NOMO-1 treated with DMSO at 0.1 percent for 48 hours (cell line): ENCODE results near the gene TNFSF15.

Experiments
- DNase-seq: peaks from one replicate; lab custom pipeline; 2025; ENCODE audit not compliant: unreplicated experiment; lab: John Stamatoyannopoulos, UW

The TNFSF15 gene

GRCh38 chr9:114790521-114790920 lies 15.3 kb downstream of the TNFSF15 start:
- no peak for DNase-seq

DNA sequence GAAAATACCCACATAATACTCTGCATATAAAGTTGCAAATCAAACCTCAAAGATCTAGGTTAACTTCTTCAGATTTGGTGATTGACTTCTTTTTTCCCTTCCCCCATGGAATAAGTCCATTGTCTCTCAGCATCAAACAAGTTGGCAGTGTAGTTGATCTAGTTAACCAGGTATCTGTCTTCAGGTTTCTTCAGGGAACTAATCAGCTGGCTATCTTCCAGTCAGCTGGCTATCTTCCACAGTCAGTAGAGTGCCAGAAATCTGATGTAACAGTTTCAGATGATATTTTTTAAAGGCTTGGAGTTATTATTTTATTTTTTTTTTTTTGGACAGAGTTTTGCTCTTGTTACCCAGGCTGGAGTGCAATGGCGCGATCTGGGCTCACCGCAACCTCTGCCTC lies 16.8 kb downstream of the TNFSF15 start:
- no peak for DNase-seq

GRCh38 chr9:114787781-114788498 lies 17.9 kb downstream of the TNFSF15 start:
- no peak for DNase-seq

DNA sequence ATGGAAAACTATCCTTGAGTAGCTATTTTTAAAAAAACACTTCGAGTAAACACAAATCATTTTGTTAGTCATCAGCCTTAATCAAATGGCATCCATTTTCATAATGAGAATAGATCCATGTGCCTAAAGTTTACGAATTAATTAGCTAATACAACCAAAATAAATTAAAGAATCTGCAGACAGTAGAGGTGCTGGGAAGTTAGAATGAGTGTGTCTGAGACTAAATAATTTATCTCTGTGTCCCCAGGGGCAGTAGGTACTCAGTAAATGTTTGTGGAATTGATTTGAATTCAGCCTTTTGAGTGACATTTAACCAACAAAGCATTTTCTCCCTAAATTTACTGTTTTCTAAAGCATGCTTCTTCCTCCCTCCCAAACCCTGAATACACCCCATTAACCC lies 18.6 kb downstream of the TNFSF15 start:
- no peak for DNase-seq

DNA sequence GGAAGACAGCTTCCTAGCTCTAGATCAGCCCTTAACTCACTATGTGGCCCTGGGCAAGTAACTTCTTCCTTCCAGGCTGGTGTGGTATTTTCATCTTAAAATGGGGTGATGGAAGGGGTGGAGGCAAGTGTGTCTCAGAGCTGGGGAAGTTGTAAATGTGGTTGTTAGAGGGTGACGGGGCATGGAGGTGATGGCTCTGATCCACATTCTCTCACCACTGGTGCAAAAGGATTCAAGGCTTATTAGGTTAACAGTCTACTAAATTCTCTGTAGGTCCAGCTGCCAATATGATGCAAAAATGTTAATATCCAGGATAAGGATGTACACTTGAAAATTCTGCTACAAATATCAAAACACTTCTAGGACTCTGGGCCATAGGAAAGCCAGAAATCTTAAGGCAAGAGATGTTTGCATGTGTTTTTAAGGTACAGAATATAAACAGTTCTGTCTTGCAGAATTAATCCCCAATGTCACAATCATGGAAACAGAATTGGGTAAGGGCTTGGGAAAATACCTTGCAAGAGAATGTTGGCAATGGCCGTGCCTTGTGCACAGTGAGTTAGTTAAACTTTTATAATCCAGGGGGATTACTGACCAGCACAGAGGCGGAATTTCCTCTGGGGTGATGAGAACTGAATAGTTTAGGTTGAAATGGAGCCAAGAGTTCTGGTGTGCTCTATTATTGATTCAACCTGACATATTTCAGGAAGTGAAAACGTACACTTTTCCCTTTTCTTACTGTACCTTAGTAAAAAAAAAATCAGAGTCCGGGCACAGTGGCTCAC lies 19.8 kb downstream of the TNFSF15 start:
- DNase-seq: no peak

DNA sequence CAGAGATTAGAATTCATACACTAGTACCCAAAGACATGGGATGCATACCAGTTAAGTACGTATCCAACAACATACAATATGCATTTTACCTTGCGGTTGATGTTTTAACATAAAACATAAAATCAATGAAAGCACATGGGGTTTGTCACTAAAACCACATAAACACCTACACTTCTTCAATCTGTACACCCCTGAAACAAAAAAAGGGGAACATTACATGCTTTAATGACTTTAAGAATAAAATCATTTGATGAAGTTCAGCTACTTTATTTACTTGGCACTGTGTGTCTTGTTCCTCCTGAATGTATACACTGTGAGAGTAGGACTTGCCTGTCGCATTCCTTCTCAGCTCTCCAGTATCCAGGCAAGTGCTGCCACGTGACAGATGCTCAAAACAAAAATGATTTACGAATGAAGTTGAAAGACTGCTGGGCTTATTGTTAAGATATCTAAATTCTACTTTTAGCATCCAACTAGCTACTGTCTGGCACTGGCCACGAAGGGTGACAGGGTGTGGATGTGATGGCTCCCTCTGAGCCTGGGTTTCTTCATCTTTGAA lies 21.0 kb downstream of the TNFSF15 start:
- no peak for DNase-seq

GRCh38 chr9:114782586-114782985 lies 23.3 kb downstream of the TNFSF15 start:
- no peak for DNase-seq

DNA sequence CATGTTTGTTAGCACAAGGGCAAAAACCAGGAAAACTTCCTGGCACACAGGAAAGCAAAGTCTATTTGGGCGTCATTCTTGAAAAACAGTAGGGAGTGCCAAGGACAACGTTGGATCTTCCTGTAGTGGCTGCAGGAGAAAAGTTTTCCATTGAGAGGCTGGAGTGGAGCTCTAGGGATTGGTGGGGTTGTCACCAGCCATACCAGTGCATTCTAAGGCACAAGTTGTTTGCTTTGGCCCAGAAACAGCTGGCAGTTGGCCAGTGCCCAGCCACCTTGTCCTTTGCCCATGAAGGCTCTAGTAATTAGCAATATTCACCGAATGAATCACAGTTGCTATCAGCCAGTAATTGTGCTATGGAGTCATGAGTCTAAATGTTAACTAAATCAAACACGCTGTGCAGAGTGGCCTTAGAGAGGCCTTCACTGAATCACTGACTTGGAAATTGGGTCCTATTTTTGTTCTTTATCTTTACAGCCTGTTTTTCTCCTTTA lies 26.4 kb downstream of the TNFSF15 start:
- DNase-seq: no peak

- no peak for DNase-seq
These were observed 27.8 kb downstream of the TNFSF15 start for GRCh38 chr9:114777821-114778609.

DNA sequence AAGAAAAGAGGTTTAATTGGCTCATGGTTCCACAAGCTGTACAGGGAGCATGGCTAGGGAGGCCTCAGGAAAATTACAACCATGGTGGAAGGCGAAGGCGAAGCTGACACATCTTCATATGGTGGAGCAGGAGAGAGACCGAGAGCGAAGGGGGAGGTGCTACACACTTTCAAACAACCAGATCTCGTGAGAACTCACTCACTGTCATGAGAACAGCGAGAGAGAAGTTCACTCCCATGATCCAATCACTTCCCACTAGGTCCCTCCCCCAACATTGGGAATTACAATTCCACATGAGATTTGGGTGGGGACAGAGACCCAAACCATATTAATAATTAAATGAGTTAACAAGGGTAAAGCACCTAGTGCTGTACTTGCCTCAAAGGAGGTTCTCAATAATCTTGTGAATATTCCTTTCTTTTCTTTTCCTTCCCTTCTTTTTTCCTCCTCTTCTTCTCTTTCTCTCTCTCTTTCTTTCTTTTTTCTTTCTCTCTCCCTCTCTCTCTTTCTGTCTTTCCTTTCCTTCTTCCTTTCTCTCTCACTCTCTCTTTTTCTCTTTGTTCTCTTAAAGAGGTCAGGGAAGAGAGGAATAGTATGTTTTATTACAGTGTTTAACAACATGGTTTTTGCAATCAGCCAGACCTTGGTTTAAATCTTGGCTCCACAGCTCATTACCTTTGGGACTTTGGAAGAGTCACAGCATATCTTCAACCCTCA lies 29.0 kb downstream of the TNFSF15 start:
- no peak for DNase-seq

DNA sequence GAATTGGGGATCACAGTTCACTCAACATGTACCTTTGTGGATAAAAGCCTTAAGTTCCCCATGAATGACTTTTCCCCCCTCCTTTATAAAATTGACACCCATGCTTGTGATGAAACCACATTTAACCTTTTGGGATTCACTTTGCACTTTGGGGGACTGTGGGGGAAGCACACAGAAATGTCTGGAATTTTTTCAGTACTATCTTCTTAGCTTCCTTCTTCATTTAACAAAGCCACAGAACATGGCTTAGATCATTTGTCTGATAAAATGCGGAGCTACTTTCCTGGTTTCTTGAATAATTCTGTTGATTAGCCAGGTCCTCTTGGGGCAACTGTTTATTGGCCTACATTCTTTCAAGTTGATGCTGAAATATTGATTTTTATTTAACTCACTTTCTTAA lies 29.9 kb downstream of the TNFSF15 start:
- DNase-seq: no peak

DNA sequence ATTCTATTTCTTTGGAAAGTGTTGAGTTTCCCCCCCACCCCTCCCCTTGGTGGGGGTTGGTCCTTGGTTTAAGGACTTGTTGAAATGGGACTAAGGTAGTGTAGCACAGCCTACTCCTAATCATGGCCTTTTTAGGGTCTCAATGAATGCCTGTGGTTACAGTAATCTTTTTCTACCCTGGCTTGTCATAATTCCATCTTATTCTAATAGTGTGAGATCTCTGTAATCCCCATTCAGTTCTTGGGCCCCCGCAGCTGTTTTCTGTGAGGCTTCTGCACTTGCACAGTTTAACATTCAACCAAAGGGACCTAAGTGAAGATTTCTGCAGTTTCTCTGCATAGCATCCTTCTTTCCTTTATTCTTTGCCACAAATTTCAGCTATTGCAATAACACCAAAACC lies 30.7 kb downstream of the TNFSF15 start:
- no peak for DNase-seq

- peak; percentile 57 for DNase-seq
These were observed 31.3 kb downstream of the TNFSF15 start for GRCh38 chr9:114774524-114774923.

- no peak for DNase-seq
These were observed 34.0 kb downstream of the TNFSF15 start for GRCh38 chr9:114771889-114772288.

GRCh38 chr9:114770991-114771390 lies 34.8 kb downstream of the TNFSF15 start:
- no peak for DNase-seq

- DNase-seq: no peak
These were observed 36.2 kb downstream of the TNFSF15 start for GRCh38 chr9:114769624-114770023.

GRCh38 chr9:114763220-114763619 lies 42.6 kb downstream of the TNFSF15 start:
- no peak for DNase-seq

DNA sequence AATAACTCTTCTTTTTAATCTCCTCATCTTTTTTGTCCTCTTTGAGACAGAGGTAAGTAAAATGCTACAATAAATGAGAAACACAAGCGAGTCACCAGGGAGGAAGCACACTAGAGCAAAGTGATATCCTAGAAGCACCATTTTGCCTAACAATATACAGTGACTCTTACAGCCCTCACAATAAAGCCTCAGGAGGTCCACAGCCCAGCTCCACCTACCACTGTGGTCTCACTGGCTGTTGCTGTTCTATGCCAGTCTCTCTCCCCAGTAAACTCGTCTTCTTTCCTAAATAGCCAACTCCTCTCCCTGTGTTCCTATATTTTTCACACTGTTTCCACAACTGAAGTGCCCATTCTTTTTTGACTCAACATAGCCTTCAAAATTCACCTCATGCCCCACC lies 44.3 kb downstream of the TNFSF15 start:
- DNase-seq: no peak

DNA sequence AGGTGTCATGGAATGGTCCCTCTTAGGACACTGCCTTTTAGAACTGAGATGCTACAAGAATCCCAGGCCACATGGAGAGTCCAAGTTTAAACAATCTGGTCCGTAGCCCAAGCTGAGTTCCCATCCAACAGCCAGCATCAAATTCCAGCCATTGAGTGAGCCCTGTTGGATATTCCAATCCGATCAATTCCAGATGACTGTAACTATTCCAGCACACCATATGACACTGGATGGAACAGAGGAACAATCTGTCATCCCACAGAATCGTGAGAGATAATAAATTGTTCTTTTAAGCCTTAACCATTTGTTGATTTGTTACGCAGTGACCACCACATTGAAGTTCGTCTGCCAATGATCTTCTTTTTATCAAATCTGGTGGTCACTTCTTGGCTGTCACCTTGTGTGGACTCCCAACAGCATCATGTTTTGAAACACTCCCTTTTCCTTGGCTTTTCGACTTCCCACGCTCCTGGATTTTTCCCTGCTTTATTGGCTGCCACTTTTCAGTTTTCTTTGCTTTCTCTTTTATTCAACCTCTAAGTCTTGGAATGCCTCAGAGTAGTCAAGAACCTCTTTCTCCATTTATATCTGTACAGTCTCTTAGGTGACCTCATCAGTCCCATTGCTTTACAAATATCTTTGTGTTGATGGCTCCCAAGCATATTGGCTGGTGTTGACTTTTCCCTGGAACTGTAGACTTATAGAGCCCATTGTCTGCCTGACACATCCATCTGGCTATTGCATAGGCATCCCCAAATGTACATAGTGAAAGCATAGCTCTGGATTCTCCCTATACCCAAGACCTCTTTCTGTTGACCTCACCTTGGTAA lies 46.1 kb downstream of the TNFSF15 start:
- DNase-seq: no peak

GRCh38 chr9:114757984-114758383 lies 47.9 kb downstream of the TNFSF15 start:
- no peak for DNase-seq
